GM18909 (cell line): ENCODE data around the gene CDC25C.

Source experiments
- ATAC-seq: cut with Tn5 transposase; IDR thresholded peaks from one replicate; pipeline ENCODE4 v1.9.1; 2021; ENCODE audit warnings: mild to moderate bottlenecking; ENCODE audit not compliant: unreplicated experiment, poor library complexity

CDC25C gene

DNA sequence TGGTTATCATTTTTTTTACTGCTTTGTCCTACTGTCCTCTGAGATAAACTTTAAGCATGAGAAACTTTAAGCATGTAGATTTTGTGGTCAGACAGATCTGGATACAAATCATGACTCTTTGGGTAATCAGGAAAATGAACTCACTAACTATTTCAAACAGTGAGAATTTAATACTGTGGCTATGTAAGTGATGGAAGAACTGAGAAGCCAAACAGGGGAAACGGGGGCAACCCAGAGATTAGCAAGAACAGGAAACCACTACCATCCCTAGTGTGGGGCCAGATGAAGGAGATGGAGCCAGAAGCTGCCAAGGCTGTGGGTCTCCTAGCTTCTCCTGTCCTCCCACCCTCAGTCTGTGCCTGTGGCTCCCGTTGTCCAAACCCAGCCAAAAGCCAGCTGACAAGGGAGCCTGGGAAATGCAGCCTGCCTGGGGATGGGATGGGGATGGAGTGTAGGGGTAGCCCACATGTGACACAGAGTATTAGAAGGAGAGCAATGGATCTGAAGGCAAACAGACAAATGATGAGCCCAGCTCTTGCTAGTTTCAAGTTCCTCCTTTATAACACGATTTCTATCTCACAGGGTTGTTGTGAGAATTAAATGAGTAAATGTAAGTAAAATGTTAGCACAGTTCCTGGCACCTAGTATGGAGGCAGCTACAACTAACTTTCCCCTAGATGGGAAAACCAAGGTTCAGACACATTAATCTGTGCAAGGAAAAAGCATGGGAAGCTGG lies 90.8 kb downstream of the CDC25C start:
- ATAC-seq = no peak

DNA sequence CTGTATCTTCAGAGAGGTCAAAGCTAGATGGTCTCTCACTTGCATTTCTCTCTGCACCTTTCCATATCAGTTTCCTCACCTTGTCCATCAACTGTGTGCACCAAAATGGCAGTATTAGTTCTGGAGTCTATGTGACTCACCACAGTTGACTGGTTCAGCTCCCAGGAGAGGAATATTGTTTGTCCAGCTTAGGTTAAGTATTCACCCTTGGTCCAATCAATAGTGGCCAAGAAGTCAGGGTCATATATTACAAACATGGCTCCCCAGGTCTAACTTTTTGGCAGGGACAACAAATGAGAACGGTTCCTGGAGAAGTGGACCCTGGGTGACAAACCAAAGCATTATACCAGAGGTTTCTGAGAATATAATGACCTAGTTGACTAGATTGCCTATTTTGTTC lies 93.6 kb downstream of the CDC25C start:
- ATAC-seq = no peak
